Measurements from ENCODE around the gene RNU2-63P.
"Not testable (repeated sequence)": the region's sequence is repeated elsewhere in the genome, so short reads cannot be mapped to it uniquely, and the experiment has no call there.

The RNU2-63P gene

GRCh38 chr2:88016086-88016959 is at the start of gene RNU2-63P:
TSS of gene RNU2-63P (minus strand) at chr2:88016547.
- peak; percentile 62 for DNase-seq (ENCODE audit: low read depth)

- no peak for DNase-seq (ENCODE audit: low read depth)
These were observed 44.9 kb upstream of the RNU2-63P start for GRCh38 chr2:88061295-88061694.

- DNase-seq (ENCODE audit: low read depth) = no peak
These were observed 44.5 kb upstream of the RNU2-63P start for GRCh38 chr2:88060907-88061275.

GRCh38 chr2:88059979-88060906 is 43.9 kb upstream of the RNU2-63P start:
- no peak for DNase-seq (ENCODE audit: low read depth)

- no peak for DNase-seq (ENCODE audit: low read depth)
These were observed 41.8 kb upstream of the RNU2-63P start for GRCh38 chr2:88058191-88058590.

- DNase-seq (ENCODE audit: low read depth) = no peak
These were observed 41.1 kb upstream of the RNU2-63P start for GRCh38 chr2:88057437-88057844.

- DNase-seq (ENCODE audit: low read depth) = peak; percentile 79
These were observed 39.2 kb upstream of the RNU2-63P start, which contains the start of gene KRCC1 for GRCh38 chr2:88055371-88056128. TSS of gene KRCC1 (minus strand) at chr2:88055783. CDS start at chr2:88028563, 27,220 bp downstream.

GRCh38 chr2:88054782-88055370 is 38.5 kb upstream of the RNU2-63P start:
- no peak for DNase-seq (ENCODE audit: low read depth)

- DNase-seq (ENCODE audit: low read depth) = no peak
These were observed 37.8 kb upstream of the RNU2-63P start for GRCh38 chr2:88053934-88054781.

GRCh38 chr2:88053296-88053695 is 36.9 kb upstream of the RNU2-63P start:
- DNase-seq (ENCODE audit: low read depth) = no peak

- DNase-seq (ENCODE audit: low read depth) = no peak
These were observed 35.4 kb upstream of the RNU2-63P start for GRCh38 chr2:88051792-88052191.

- DNase-seq (ENCODE audit: low read depth) = no peak
These were observed 33.3 kb upstream of the RNU2-63P start for GRCh38 chr2:88049622-88050021.

- DNase-seq (ENCODE audit: low read depth) = no peak
These were observed 32.2 kb upstream of the RNU2-63P start for GRCh38 chr2:88048541-88048940.

- not testable (repeated sequence) for DNase-seq (ENCODE audit: low read depth)
These were observed 29.2 kb upstream of the RNU2-63P start for GRCh38 chr2:88045561-88045960.

GRCh38 chr2:88042476-88042875 is 26.1 kb upstream of the RNU2-63P start:
- DNase-seq (ENCODE audit: low read depth) = no peak

GRCh38 chr2:88038263-88039105 is 22.1 kb upstream of the RNU2-63P start:
- DNase-seq (ENCODE audit: low read depth) = no peak

GRCh38 chr2:88036606-88037005 is 20.3 kb upstream of the RNU2-63P start:
- no peak for DNase-seq (ENCODE audit: low read depth)

- DNase-seq (ENCODE audit: low read depth) = no peak
These were observed 19.8 kb upstream of the RNU2-63P start for GRCh38 chr2:88036182-88036581.

- no peak for DNase-seq (ENCODE audit: low read depth)
These were observed 15.8 kb upstream of the RNU2-63P start for GRCh38 chr2:88032070-88032702.
